T-helper 1 cell treated with Interleukin-12 subunit alpha and Interleukin-12 subunit beta and Interleukin-4 antibody, amounts not matched to agents 30 μg/mL and 1 μg/mL, for 36 hours (primary cell): ENCODE measurements around the gene GINS1.

Experiments
- H3K27ac Mint-ChIP-seq: one replicate; pipeline ENCODE4 v1.8.0; 2021; ENCODE audit warnings: mild to moderate bottlenecking, mixed read lengths
- H3K27me3 Mint-ChIP-seq: one replicate; pipeline ENCODE4 v1.8.0; 2021; ENCODE audit warnings: low read depth, mixed read lengths
- H3K36me3 Mint-ChIP-seq: one replicate; pipeline ENCODE4 v1.8.0; 2021; ENCODE audit warnings: low read depth, mixed read lengths
- H3K4me1 Mint-ChIP-seq: one replicate; pipeline ENCODE4 v1.8.0; 2021; ENCODE audit warnings: low read depth, mixed read lengths
- H3K4me3 Mint-ChIP-seq: one replicate; pipeline ENCODE4 v1.8.0; 2021; ENCODE audit warnings: mild to moderate bottlenecking, moderate library complexity, mixed read lengths
- H3K9me3 Mint-ChIP-seq: one replicate; pipeline ENCODE4 v1.8.0; 2021; ENCODE audit warnings: mixed read lengths

The GINS1 gene

GRCh38 chr20:25378189-25378883 lies 29.1 kb upstream of the GINS1 start:
- Mint-ChIP-seq H3K27ac (no peak overlapping the region), H3K9me3 (no peaks in the 10 kb centered on the region), H3K4me3 (no peak overlapping the region), H3K4me1 (peaks cover 17% of the 10 kb centered on the region), H3K27me3 (no peaks in the 10 kb centered on the region), H3K36me3 (peaks cover 17% of the 10 kb centered on the region)

DNA sequence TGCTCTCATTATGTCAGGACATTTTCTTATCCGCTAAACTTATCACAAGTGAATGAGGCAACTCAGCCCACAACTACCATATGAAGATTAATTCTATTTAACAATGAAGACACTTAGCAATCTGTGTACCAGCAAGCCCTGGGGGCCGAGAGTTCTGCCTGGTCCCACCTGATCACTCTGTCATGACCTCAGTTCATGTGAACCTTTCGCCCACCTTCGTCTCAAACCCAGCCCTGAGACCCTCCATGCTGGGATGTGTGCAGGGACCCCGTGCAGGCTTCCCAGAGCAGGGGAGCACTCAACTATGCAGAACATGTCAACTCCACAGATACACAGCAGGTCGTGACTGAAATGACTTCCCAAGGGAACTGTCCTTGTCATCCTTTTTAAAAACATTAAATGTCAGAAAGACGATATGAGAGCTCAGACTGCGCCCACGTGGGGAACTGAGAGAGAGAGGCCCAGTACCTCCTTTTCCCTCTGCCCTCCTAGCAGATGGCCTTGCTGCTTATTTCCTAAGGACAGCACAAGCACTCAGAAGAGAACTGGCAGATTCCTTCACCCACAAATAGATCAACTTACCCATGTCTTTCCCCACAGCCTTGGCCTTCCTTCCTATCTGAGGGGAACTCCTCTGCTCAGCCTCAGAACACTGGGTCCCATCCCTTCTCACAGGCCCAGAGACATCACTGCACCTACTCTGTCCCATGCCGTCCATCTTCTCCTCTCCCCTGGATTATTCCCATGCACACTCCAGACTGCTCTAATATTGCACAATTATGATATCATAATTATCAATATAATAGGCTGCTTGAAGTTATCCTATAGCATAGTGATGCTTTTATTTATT lies 28.4 kb upstream of the GINS1 start:
- peaks cover 16% of the 10 kb centered on the region for H3K4me1 Mint-ChIP-seq
- no peaks in the 10 kb centered on the region for H3K27me3 Mint-ChIP-seq
- peaks cover 14% of the 10 kb centered on the region for H3K36me3 Mint-ChIP-seq
- H3K27ac Mint-ChIP-seq = no peak overlapping the region
- H3K4me3 Mint-ChIP-seq = no peak overlapping the region
- H3K9me3 Mint-ChIP-seq = no peaks in the 10 kb centered on the region

GRCh38 chr20:25380945-25381614 lies 26.4 kb upstream of the GINS1 start:
- H3K27ac Mint-ChIP-seq = no peak overlapping the region
- H3K4me1 Mint-ChIP-seq = peaks cover 15% of the 10 kb centered on the region

GRCh38 chr20:25382704-25383370 lies 24.6 kb upstream of the GINS1 start:
- Mint-ChIP-seq H3K27ac (no peak overlapping the region), H3K36me3 (peaks cover 8% of the 10 kb centered on the region), H3K4me1 (peaks cover 18% of the 10 kb centered on the region), H3K4me3 (no peak overlapping the region), H3K9me3 (no peaks in the 10 kb centered on the region), H3K27me3 (no peaks in the 10 kb centered on the region)

More at GRCh38 chr20:25380945-25381614, 26.4 kb upstream of the GINS1 start:
- Mint-ChIP-seq H3K4me3 (no peak overlapping the region), H3K27me3 (no peaks in the 10 kb centered on the region), H3K9me3 (no peaks in the 10 kb centered on the region), H3K36me3 (peaks cover 8% of the 10 kb centered on the region)

DNA sequence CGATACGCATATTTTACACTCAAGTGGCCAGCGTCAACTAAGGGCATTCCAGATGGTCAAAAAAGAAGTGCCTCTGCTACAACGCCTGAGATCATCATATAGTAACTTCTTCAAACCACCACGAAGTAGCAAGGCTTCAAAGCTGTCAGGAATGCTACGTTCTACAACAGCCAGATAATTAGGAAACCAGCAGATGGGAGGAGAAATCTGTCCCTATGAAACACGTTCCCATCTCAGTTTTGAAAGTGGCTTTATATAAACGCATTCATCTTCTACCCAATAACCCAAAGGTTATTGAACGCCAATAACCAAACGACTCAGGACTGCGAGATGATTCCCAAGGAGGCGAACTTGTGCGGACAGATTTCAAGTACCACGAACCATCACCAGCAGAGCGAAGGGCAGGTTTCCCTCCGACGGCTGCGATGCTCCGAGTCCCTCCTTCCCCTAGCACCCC lies 18.0 kb upstream of the GINS1 start:
- no peaks in the 10 kb centered on the region for H3K27me3 Mint-ChIP-seq
- peak overlapping the region; percentile 52 for H3K27ac Mint-ChIP-seq
- peak overlapping the region; percentile 85 for H3K4me3 Mint-ChIP-seq
- H3K9me3 Mint-ChIP-seq = no peaks in the 10 kb centered on the region
- peaks cover 6% of the 10 kb centered on the region for H3K36me3 Mint-ChIP-seq
- H3K4me1 Mint-ChIP-seq = peaks cover 17% of the 10 kb centered on the region

DNA sequence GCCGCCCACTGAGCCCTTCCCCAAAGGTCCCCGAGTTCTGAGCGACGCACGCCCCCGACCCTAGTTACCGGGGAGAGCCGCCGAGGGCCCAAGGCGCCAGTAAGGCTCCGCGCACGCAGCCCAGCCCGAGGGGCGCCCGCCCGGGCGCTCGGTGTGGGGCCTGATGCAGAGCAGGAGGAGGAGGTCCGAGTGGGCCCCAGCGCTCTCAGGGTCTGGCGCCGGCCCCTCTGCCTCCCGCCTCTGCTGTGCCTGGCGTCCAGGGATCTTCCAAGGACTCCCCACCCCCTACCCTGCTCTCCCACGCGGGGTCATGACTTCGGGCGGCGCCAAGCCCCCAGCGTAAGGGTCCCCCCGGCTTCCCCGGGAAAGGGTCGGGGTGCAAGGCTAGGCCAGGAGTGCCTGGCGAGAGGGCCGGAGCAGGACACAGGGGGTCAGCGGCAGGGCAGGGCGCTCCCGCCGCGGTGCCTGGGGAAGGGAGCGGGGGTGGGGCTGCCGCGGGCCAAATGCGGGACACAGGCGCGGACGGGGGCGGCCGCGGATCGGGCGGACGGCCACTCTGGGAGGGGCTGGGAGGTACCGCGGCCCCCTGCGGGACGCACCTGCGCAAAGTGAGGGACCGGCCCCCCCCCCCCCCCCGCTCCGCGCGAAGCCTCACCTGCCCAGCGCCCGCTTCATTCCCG lies 17.5 kb upstream of the GINS1 start:
- peak overlapping the region; percentile 85 for H3K4me3 Mint-ChIP-seq
- H3K4me1 Mint-ChIP-seq = peaks cover 14% of the 10 kb centered on the region
- no peaks in the 10 kb centered on the region for H3K27me3 Mint-ChIP-seq
- H3K9me3 Mint-ChIP-seq = no peaks in the 10 kb centered on the region
- no peak overlapping the region for H3K27ac Mint-ChIP-seq
- H3K36me3 Mint-ChIP-seq = peaks cover 6% of the 10 kb centered on the region

GRCh38 chr20:25390538-25391528 lies 16.6 kb upstream of the GINS1 start, which contains the start of gene ABHD12:
TSS of gene ABHD12 (minus strand) at chr20:25390835. CDS start at chr20:25390703, 132 bp downstream.
- Mint-ChIP-seq H3K36me3 (peaks cover 6% of the 10 kb centered on the region), H3K9me3 (no peaks in the 10 kb centered on the region), H3K4me3 (peak within 1 kb of the TSS; percentile 85), H3K27ac (peak within 1 kb of the TSS; percentile 90), H3K4me1 (peaks cover 14% of the 10 kb centered on the region), H3K27me3 (peaks cover 3% of the 10 kb centered on the region)

GRCh38 chr20:25394276-25394675 lies 13.2 kb upstream of the GINS1 start:
- H3K27ac Mint-ChIP-seq = no peak overlapping the region
- H3K4me3 Mint-ChIP-seq = no peak overlapping the region
- H3K4me1 Mint-ChIP-seq = peaks cover 8% of the 10 kb centered on the region
- no peaks in the 10 kb centered on the region for H3K9me3 Mint-ChIP-seq
- H3K27me3 Mint-ChIP-seq = peaks cover 9% of the 10 kb centered on the region
- H3K36me3 Mint-ChIP-seq = peaks cover under 1% of the 10 kb centered on the region

GRCh38 chr20:25394996-25395395 lies 12.5 kb upstream of the GINS1 start:
- peaks cover 9% of the 10 kb centered on the region for H3K27me3 Mint-ChIP-seq
- H3K4me3 Mint-ChIP-seq = no peak overlapping the region
- no peaks in the 10 kb centered on the region for H3K36me3 Mint-ChIP-seq
- H3K4me1 Mint-ChIP-seq = peaks cover 5% of the 10 kb centered on the region
- H3K27ac Mint-ChIP-seq = no peak overlapping the region
- H3K9me3 Mint-ChIP-seq = no peaks in the 10 kb centered on the region

- Mint-ChIP-seq H3K4me3 (no peak overlapping the region), H3K9me3 (no peaks in the 10 kb centered on the region), H3K27ac (no peak overlapping the region), H3K27me3 (peaks cover 13% of the 10 kb centered on the region), H3K36me3 (no peaks in the 10 kb centered on the region), H3K4me1 (peaks cover 5% of the 10 kb centered on the region)
Measured at GRCh38 chr20:25397096-25397495, 10.4 kb upstream of the GINS1 start.

- Mint-ChIP-seq H3K4me1 (peaks cover 5% of the 10 kb centered on the region), H3K27ac (no peak overlapping the region), H3K9me3 (peaks cover 6% of the 10 kb centered on the region), H3K36me3 (peaks cover 4% of the 10 kb centered on the region), H3K27me3 (peaks cover 13% of the 10 kb centered on the region), H3K4me3 (no peak overlapping the region)
Measured at GRCh38 chr20:25397821-25398220, 9.7 kb upstream of the GINS1 start.

DNA sequence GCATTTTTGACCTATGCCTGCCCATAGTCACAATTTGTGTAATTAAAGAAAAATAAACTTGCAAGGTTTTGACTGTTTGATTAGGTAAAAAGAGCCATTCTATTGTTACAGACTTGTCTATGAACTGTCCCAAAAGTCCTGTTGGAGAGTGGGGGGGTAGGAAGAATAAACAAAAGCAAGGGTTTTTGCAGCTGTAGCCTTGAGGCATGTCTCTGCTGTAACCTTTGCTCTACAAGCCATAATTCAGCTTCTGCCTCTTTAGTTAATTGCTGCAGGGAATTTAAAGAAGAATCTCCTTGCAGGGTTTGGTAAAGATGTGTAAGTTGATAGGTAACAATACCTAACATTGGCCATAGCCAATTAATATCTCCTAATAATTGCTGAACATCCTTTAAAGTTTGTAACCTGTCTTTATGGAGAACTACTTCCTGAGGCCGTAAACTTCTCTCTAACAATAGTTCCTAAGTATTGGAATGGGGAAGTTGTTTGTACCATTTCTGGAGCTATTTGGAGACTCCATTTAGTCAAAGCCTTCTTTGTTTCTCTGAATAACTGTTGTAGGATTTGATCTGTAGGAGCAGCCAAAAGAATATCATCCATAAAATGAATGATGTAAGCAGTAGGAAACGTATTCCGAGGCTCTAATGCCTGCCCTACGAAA lies 9.0 kb upstream of the GINS1 start:
- no peak overlapping the region for H3K27ac Mint-ChIP-seq
- H3K4me3 Mint-ChIP-seq = no peak overlapping the region
- H3K36me3 Mint-ChIP-seq = peaks cover 7% of the 10 kb centered on the region
- H3K4me1 Mint-ChIP-seq = peaks cover 5% of the 10 kb centered on the region
- H3K27me3 Mint-ChIP-seq = peaks cover 13% of the 10 kb centered on the region
- peaks cover 11% of the 10 kb centered on the region for H3K9me3 Mint-ChIP-seq
